HepG2 (cell line): ENCODE results near the gene PMS2. TPM values are rescaled to one million over a fixed set of nuclear protein-coding genes. Genes with fewer than 3 reads are reported as not detected.

Experiments
- AFF4 ChIP-seq: sonication (generic); formaldehyde crosslinking; IDR thresholded peaks from 2 replicates; pipeline ENCODE4 v1.4.0; 2020; ENCODE audit warnings: missing genetic modification reagents
- CENPT ChIP-seq: sonication (generic); formaldehyde crosslinking; IDR thresholded peaks from 2 replicates; pipeline ENCODE4 v1.8.0; 2022; ENCODE audit warnings: low read depth, mild to moderate bottlenecking, moderate library complexity, missing genetic modification reagents
- DR1 ChIP-seq: sonication (generic); formaldehyde crosslinking; IDR thresholded peaks from 2 replicates; pipeline ENCODE4 v1.8.0; 2021; ENCODE audit warnings: mild to moderate bottlenecking, missing genetic modification reagents, inconsistent platforms
- ELF1 ChIP-seq: sonication (generic); formaldehyde crosslinking; IDR thresholded peaks from 2 replicates; pipeline ENCODE4 v1.4.0; 2020; ENCODE audit warnings: missing genetic modification reagents
- LCORL ChIP-seq, 2 experiments: fragments of 450-650 bp in 1 of 2; sonication (generic) in 1 of 2; formaldehyde crosslinking in 1 of 2; IDR thresholded peaks; 2 replicates each; pipeline versions ENCODE4 v1.5.0 to v1.6.1; 2017 to 2020; ENCODE audit warnings: antibody characterized with exemption in 1 of 2, missing genetic modification reagents in 1 of 2
- MAFK ChIP-seq, 2 experiments: IDR thresholded peaks in 1 of 2; conservative IDR thresholded peaks in 1 of 2; 2 replicates each; pipeline ENCODE4 v1.6.1; 2011; ENCODE audit warnings: improper control_type of control experiment in 2 of 2, low read length in 2 of 2
- MIER2 ChIP-seq: IDR thresholded peaks from 2 replicates; pipeline ENCODE4 v1.6.1; 2016; ENCODE audit warnings: missing biosample characterization, missing genetic modification reagents
- MTF1 ChIP-seq: sonication (generic); formaldehyde crosslinking; IDR thresholded peaks from 2 replicates; pipeline ENCODE4 v1.5.0; 2020; ENCODE audit warnings: missing genetic modification reagents
- NFE2 ChIP-seq: sonication (generic); formaldehyde crosslinking; IDR thresholded peaks from 2 replicates; pipeline ENCODE4 v1.4.0; 2020; ENCODE audit warnings: missing genetic modification reagents
- NFE2L1 ChIP-seq: sonication (generic); formaldehyde crosslinking; IDR thresholded peaks from 2 replicates; pipeline ENCODE4 v1.4.0; 2020; ENCODE audit warnings: missing genetic modification reagents, mild to moderate bottlenecking, borderline replicate concordance
- RELA ChIP-seq: sonication (generic); formaldehyde crosslinking; IDR thresholded peaks from 2 replicates; pipeline ENCODE4 v1.4.0; 2020; ENCODE audit warnings: missing genetic modification reagents
- SATB2 ChIP-seq: sonication (generic); formaldehyde crosslinking; IDR thresholded peaks from 2 replicates; pipeline ENCODE4 v1.5.0; 2020; ENCODE audit warnings: missing genetic modification reagents
- SSRP1 ChIP-seq: IDR thresholded peaks from 2 replicates; pipeline ENCODE4 v1.6.1; 2016; ENCODE audit warnings: control low read depth
- XBP1 ChIP-seq: sonication (generic); formaldehyde crosslinking; IDR thresholded peaks from 2 replicates; pipeline ENCODE4 v1.5.0; 2020; ENCODE audit warnings: missing genetic modification reagents
- ZMYM4 ChIP-seq: sonication (generic); formaldehyde crosslinking; IDR thresholded peaks from 2 replicates; pipeline ENCODE4 v1.8.1; 2023; ENCODE audit warnings: mild to moderate bottlenecking, missing genetic modification reagents
- ZNF160 ChIP-seq: sonication (generic); formaldehyde crosslinking; IDR thresholded peaks from 2 replicates; pipeline ENCODE4 v1.8.0; 2022; ENCODE audit warnings: mild to moderate bottlenecking, inconsistent platforms, missing genetic modification reagents
- ZNF337 ChIP-seq: sonication (generic); formaldehyde crosslinking; IDR thresholded peaks from 2 replicates; pipeline ENCODE4 v1.5.1; 2020; ENCODE audit warnings: missing genetic modification reagents, low read depth, mild to moderate bottlenecking, borderline replicate concordance
- ZNF501 ChIP-seq: sonication (generic); formaldehyde crosslinking; IDR thresholded peaks from 2 replicates; pipeline ENCODE4 v1.5.1; 2020; ENCODE audit warnings: mild to moderate bottlenecking, moderate library complexity, missing genetic modification reagents
- ZNF772 ChIP-seq: sonication (generic); formaldehyde crosslinking; IDR thresholded peaks from 2 replicates; pipeline ENCODE4 v1.5.0; 2020; ENCODE audit warnings: mild to moderate bottlenecking, missing genetic modification reagents
- ZSCAN12 ChIP-seq: sonication (generic); formaldehyde crosslinking; IDR thresholded peaks from 2 replicates; pipeline ENCODE4 v1.9.0; 2021; ENCODE audit warnings: mild to moderate bottlenecking, missing genetic modification reagents
- polyA plus RNA-seq, 8 experiments: library from polyadenylated mRNA; depleted of rRNA in 3 of 8; stranded (reverse) in 7 of 8; unstranded in 1 of 8; fragments of >200 nt; fragmentation: Illumina TruSeq in 4 of 8; extraction: Trizol in 4 of 8; gene quantifications; 2 replicates each; pipeline versions ENCODE4 v1.2.1 to v1.2.3, GENCODE V29; 2011 to 2016; ENCODE audit warnings: low read depth in 4 of 8, missing spikeins in 1 of 8, mixed read lengths in 1 of 8; ENCODE audit not compliant: insufficient read depth in 1 of 8
- total RNA-seq, 5 experiments: library from RNA; depleted of rRNA; stranded (reverse); fragments of >200 nt; fragmentation: Illumina TruSeq; extraction: Trizol; gene quantifications; 2 replicates each; pipeline ENCODE4 v1.2.3, GENCODE V29; 2016; ENCODE audit warnings: low read depth in 1 of 5
- TF ChIP-seq, protein P1 (sequence below), 2 experiments: fragments of 450-650 bp in 1 of 2; sonication (generic) in 1 of 2; formaldehyde crosslinking; IDR thresholded peaks; 2 replicates each; pipeline versions ENCODE4 v1.5.0 to v1.8.0; 2020 to 2022; ENCODE audit warnings: mild to moderate bottlenecking in 1 of 2, missing genetic modification reagents in 1 of 2
- TF ChIP-seq, protein P2 (sequence below): sonication (generic); formaldehyde crosslinking; IDR thresholded peaks from 2 replicates; pipeline ENCODE4 v1.8.0; 2022; ENCODE audit warnings: mild to moderate bottlenecking, missing genetic modification reagents, borderline replicate concordance

Gene PMS2
- total and polyA plus RNA-seq, 2 of the 13 experiments (the other 11 are each of a cell fraction or from before 2014, with no cell fraction given) = 6.3 to 11.4 TPM

GRCh38 chr7:6008668-6009611 lies at the start of gene PMS2, which contains the start of gene AIMP2 (continued):
- TF ChIP-seq SATB2 (CRISPR knock-in tag) (peak; percentile 99), SSRP1 (0 out of 2 replicates have a peak, but pooled peaks have one; percentile 37), NFE2 (CRISPR knock-in tag) (0 out of 2 replicates have a peak, but pooled peaks have one; percentile 22), NFE2L1 (CRISPR knock-in tag) (peak; percentile 92), ZNF337 (CRISPR knock-in tag) (peak; percentile 100), ZMYM4 (CRISPR knock-in tag) (peak; percentile 95; the same call in 1 of the 2 replicates), MAFK (conservative IDR thresholded peaks at IDR 0.05 in 1 of 2, IDR thresholded peaks at IDR 0.05 in 1 of 2; ENCODE audit: low read length in 2 of 2) (0 out of 4 replicates have a peak, but pooled peaks of 1 of the 2 experiments have one; percentile 1), CENPT (peak; percentile 99), ZNF501 (CRISPR knock-in tag) (peak; percentile 99), ELF1 (peak; percentile 94), RELA (CRISPR knock-in tag) (no peak; the same call in 1 of the 2 replicates), ZNF772 (CRISPR knock-in tag) (peak; percentile 100), ZNF160 (CRISPR knock-in tag) (peak; percentile 96; the same call in 1 of the 2 replicates), LCORL (IDR thresholded peaks at IDR 0.05) (no peak), LCORL (CRISPR knock-in tag; IDR thresholded peaks at IDR 0.05) (peak; percentile 77), AFF4 (CRISPR knock-in tag) (no peak; the same call in 1 of the 2 replicates), ZSCAN12 (CRISPR knock-in tag) (peak; percentile 99), MIER2 (CRISPR knock-in tag) (no peak; the same call in 1 of the 2 replicates), DR1 (CRISPR knock-in tag) (peak; percentile 91), MTF1 (peak; percentile 97), XBP1 (CRISPR knock-in tag) (peak; percentile 97)
- TF ChIP-seq, protein P1, sequence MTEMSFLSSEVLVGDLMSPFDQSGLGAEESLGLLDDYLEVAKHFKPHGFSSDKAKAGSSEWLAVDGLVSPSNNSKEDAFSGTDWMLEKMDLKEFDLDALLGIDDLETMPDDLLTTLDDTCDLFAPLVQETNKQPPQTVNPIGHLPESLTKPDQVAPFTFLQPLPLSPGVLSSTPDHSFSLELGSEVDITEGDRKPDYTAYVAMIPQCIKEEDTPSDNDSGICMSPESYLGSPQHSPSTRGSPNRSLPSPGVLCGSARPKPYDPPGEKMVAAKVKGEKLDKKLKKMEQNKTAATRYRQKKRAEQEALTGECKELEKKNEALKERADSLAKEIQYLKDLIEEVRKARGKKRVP (CRISPR knock-in tag; IDR thresholded peaks at IDR 0.05) = peak in 1 of 2 experiments; percentile 86; a peak in 2 of 4 replicates
- TF ChIP-seq, protein P2, sequence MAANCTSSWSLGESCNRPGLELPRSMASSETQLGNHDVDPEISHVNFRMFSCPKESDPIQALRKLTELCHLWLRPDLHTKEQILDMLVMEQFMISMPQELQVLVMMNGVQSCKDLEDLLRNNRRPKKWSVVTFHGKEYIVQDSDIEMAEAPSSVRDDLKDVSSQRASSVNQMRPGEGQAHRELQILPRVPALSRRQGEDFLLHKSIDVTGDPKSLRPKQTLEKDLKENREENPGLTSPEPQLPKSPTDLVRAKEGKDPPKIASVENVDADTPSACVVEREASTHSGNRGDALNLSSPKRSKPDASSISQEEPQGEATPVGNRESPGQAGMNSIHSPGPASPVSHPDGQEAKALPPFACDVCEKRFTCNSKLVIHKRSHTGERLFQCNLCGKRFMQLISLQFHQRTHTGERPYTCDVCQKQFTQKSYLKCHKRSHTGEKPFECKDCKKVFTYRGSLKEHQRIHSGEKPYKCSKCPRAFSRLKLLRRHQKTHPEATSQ = peak; percentile 58
